Cardiac fibroblast (primary cell): ENCODE measurements around the gene CENPA.
"Not testable (repeated sequence)": the region's sequence is repeated elsewhere in the genome, so short reads cannot be mapped to it uniquely, and the experiment has no call there.

Experiments used
- DNase-seq, 2 donors: peaks; one replicate each; pipeline versions ENCODE4 v3.0.0 to v3.0.0-alpha.2; 2010; ENCODE audit warnings: low read depth in 2 of 2
- H3K4me3 ChIP-seq, 2 donors: replicated peaks in 1 of 2; 1 replicate in 1 of 2; 2 replicates in 1 of 2; pipeline ENCODE4 v1.5.1; 2011; ENCODE audit warnings: low read depth in 2 of 2, low read length in 2 of 2, mild to moderate bottlenecking in 2 of 2, moderate library complexity in 1 of 2
- TF ChIP-seq, protein P1 (sequence below): IDR thresholded peaks from one replicate; pipeline ENCODE4 v1.5.1; 2011; ENCODE audit warnings: low read depth, mild to moderate bottlenecking, low read length, inconsistent platforms

CENPA gene

DNA sequence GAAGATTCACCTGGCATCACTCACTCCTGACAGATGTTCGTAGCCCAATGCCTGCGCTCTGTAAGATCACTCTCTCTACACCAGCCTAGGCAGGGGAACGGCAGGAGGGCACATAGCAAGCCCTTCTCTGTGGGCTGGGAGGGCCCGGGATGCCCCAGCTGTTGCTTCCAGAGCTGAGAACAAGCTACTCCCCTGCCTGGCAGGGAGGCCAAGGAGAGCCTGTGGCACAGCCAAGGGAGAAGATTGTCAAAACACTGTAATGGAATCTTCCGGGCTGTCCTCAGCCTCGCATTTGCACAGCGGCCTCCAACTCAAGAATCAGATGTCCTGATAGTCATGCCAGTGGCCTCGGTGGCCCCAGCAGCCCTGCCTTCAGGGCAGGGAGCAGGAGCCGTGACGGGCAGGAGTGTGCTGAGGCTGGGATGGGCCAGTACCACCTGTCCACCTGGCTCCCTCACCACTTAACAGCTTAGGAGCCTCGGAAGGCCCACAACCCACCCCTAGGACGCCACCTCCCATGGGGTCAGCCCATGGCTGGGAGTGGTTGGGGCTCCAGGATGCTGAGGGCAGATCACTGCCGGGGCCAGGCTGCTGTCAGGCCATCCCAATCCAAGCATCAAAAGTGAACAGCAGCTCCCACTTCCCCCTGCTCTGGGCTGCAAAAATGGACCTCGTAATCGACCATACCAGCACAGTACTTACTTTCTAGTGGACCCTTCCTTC, 43.6 kb upstream of the CENPA start:
- H3K4me3 ChIP-seq = no peak overlapping the region
- no peak for DNase-seq
- TF ChIP-seq, protein P1, sequence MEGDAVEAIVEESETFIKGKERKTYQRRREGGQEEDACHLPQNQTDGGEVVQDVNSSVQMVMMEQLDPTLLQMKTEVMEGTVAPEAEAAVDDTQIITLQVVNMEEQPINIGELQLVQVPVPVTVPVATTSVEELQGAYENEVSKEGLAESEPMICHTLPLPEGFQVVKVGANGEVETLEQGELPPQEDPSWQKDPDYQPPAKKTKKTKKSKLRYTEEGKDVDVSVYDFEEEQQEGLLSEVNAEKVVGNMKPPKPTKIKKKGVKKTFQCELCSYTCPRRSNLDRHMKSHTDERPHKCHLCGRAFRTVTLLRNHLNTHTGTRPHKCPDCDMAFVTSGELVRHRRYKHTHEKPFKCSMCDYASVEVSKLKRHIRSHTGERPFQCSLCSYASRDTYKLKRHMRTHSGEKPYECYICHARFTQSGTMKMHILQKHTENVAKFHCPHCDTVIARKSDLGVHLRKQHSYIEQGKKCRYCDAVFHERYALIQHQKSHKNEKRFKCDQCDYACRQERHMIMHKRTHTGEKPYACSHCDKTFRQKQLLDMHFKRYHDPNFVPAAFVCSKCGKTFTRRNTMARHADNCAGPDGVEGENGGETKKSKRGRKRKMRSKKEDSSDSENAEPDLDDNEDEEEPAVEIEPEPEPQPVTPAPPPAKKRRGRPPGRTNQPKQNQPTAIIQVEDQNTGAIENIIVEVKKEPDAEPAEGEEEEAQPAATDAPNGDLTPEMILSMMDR = no peak

DNA sequence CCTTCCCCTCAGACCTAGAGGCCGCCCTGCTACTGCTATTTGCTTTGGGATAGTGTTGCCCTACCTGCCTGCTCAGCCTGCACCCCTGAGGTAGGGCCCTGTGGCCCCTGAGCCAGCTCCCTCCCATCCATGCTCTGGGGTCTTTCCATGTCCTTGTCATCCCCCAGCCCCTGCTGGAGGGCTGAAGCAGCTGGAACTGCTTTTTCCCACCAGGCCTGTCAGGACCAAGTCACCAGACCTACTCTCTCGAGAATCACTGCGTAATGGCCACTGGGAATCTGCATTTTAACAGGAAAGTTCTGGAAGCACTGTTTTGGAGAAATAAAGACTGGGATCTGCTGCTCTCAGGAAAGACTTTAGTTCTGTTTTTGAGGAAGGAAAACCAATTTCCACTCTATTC, 42.0 kb upstream of the CENPA start:
- H3K4me3 ChIP-seq = no peak overlapping the region
- no peak for DNase-seq
- TF ChIP-seq, protein P1 = no peak

DNA sequence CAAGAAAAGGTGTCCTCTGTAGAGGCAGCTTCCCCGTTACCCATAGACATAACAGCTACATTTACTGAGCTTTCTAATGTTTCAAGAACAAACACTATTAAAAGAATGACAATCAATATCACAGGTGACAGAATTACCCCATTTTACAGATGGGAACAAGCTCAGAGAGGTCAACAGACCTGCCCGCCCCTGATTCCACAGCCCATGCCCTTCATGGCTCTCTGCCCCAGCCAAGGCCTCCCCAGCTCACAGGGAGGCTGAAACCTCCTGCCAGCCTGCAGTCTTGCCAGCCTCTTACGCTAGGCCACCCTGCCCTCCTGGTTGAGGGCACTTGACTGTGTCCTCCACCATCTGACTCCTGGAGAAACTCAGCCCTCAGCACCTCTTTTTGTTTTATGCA, 40.9 kb upstream of the CENPA start:
- TF ChIP-seq, protein P1 = no peak

DNA sequence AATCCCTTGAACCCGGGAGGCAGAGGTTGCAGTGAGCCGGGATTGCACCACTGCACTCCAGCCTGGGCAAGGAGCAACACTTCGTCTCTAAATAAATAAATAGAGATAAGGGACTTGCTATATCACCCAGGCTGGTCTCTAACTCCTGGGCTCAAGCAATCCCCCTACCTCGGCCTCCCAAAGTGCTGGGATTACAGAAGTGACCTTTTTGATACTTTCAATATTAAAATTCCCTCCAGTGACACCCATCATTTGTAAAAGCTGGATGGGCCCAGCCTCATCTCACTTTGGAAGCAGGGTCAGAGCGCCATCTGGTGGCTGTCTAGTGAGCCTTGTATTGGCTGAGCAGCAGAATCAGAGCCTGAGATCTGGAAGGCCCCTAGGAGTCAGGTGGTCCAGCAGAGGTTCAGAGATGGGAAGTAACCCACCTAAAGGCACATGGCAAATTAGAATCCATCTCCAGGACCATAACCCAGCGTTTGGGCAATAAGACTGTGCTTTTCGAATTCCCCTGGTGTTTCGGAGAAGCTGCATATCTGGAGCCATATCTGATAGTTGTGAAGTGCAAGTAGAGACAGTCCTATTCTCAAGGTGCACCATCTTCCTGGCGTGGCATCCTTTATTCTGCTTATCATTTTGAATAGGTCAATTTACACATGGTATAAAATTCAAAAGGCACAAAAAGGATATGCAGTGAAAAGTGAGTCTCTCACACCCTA, 40.1 kb upstream of the CENPA start:
- no peak overlapping the region for H3K4me3 ChIP-seq
- TF ChIP-seq, protein P1 = peak; percentile 95
- DNase-seq = peak; percentile 85 to 86

More for the DNA sequence above, 40.9 kb upstream of the CENPA start:
- H3K4me3 ChIP-seq = no peak overlapping the region
- DNase-seq = no peak

DNA sequence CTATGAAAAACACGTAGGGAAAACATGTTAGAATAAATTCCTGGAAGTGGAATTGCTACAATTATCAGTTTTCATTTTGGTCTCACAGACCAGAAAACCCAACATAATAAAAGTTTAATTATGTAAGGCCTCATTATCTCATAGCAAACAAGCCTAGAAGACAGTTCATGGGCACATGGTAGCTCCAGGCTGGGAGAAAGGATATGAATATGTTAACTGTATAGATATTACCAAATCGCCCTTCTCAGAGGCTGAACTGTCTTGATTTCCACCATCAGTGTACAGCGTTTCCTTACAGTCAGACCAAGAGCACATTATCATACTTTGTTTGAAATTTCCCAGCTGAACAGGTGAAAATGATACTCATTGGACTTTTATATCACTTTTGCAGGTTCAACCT, 38.9 kb upstream of the CENPA start:
- H3K4me3 ChIP-seq = no peak overlapping the region
- DNase-seq = no peak
- TF ChIP-seq, protein P1 = no peak

DNA sequence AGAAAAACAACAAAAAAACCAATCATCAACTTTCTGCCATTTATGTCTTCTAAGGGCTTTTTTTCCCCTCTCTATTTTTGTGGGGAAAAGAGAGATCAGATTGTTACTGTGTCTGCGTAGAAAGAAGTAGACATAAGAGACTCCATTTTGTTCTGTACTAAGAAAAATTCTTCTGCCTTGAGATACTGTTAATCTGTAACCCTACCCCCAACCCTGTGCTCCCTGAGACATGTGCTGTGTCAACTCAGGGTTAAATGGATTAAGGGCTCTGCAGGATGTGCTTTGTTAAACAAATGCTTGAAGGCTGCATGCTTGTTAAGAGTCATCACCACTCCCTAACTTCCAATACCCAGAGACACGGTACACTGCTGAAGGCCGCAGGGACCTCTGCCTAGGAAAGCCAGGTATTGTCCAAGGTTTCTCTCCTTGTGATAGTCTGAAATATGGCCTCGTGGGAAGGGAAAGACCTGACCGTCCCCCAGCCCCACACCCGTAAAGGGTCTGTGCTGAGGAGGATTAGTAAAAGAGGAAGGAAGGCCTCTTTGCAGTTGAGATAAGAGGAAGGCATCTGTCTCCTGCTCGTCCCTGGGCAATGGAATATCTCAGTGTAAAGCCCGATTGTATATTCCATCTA, 36.0 kb upstream of the CENPA start:
- not testable (repeated sequence) for H3K4me3 ChIP-seq, DNase-seq

DNA sequence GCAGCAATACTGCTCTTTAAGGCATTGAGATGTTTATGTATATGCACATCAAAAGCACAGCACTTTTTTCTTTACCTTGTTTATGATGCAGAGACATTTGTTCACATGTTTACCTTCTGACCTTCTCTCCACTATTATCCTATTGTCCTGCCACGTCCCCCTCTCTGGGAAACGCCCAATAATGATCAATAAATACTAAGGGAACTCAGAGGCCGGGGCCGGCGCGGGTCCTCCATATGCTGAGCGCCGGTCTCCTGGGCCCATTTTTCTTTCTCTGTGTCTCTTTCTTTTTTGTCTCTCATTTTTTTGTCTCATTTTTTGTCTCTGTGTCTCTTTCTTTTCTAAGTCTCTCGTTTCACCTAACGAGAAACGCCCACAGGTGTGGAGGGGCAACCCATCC, 35.4 kb upstream of the CENPA start:
- DNase-seq, H3K4me3 ChIP-seq: not testable (repeated sequence)
